Panc1 (cell line): ENCODE data around the gene C11orf68.

Source experiments
- CTCF ChIP-seq: fragments of 450-650 bp; IDR thresholded peaks from 2 replicates; pipeline ENCODE4 v1.5.1; 2017; ENCODE audit warnings: mild to moderate bottlenecking
- POLR2AphosphoS5 ChIP-seq: IDR thresholded peaks from 2 replicates; pipeline ENCODE4 v1.6.1; 2012; ENCODE audit warnings: mild to moderate bottlenecking, low read depth, low read length, moderate library complexity
- REST ChIP-seq, 2 experiments: IDR thresholded peaks; 2 replicates each; pipeline ENCODE4 v1.6.1; 2011 to 2012; ENCODE audit warnings: low read depth in 2 of 2, control low read depth in 1 of 2, low read length in 1 of 2, mild to moderate bottlenecking in 1 of 2, moderate library complexity in 1 of 2; ENCODE audit not compliant: insufficient read depth in 1 of 2
- SIN3A ChIP-seq: IDR thresholded peaks from 2 replicates; pipeline ENCODE4 v1.6.1; 2012; ENCODE audit warnings: low read depth, mild to moderate bottlenecking, low read length, moderate library complexity, borderline replicate concordance; ENCODE audit not compliant: insufficient read depth

- TF ChIP-seq CTCF: no peak
- no peak for TF ChIP-seq REST (IDR thresholded peaks at IDR 0.05; ENCODE audit: insufficient read depth in 1 of 2, low read depth in 2 of 2, low read length in 1 of 2)
- 0 out of 2 replicates have a peak, but pooled peaks have one; percentile 31 for TF ChIP-seq SIN3A
- no peak; the same call in 1 of the 2 replicates for TF ChIP-seq POLR2AphosphoS5
Measured at GRCh38 chr11:65872586-65873317, 46.1 kb downstream of the C11orf68 start, which contains the start of gene EFEMP2.
